Measurements from ENCODE around the gene TUBGCP5.

TUBGCP5 gene

GRCh38 chr15:22973987-22974386 lies 65.4 kb downstream of the TUBGCP5 start:
- DNase-seq, result no peak

GRCh38 chr15:22973286-22973685 lies 66.1 kb downstream of the TUBGCP5 start:
- no peak for DNase-seq

- DNase-seq, result no peak
Observed at GRCh38 chr15:22969489-22969888, 69.9 kb downstream of the TUBGCP5 start.

- no peak for DNase-seq
Observed at GRCh38 chr15:22968366-22968765, 71.0 kb downstream of the TUBGCP5 start.

- DNase-seq, result no peak
Observed at GRCh38 chr15:22967084-22967770, 72.1 kb downstream of the TUBGCP5 start.

- DNase-seq, result no peak
Observed at GRCh38 chr15:22966321-22967083, 72.9 kb downstream of the TUBGCP5 start.

GRCh38 chr15:22963641-22964040 lies 75.7 kb downstream of the TUBGCP5 start:
- DNase-seq, result no peak

- DNase-seq, result no peak
Observed at GRCh38 chr15:22962611-22963010, 76.8 kb downstream of the TUBGCP5 start.

- DNase-seq, result no peak
Observed at GRCh38 chr15:22961762-22962161, 77.6 kb downstream of the TUBGCP5 start.

- DNase-seq, result no peak
Observed at GRCh38 chr15:22960556-22960955, 78.8 kb downstream of the TUBGCP5 start.

- no peak for DNase-seq
Observed at GRCh38 chr15:22960126-22960525, 79.2 kb downstream of the TUBGCP5 start.

- DNase-seq, result no peak
Observed at GRCh38 chr15:22959321-22960101, 79.9 kb downstream of the TUBGCP5 start.

- no peak for DNase-seq
Observed at GRCh38 chr15:22958487-22959280, 80.7 kb downstream of the TUBGCP5 start.

- DNase-seq, result no peak
Observed at GRCh38 chr15:22956978-22957260, 82.5 kb downstream of the TUBGCP5 start.

GRCh38 chr15:22956257-22956977 lies 83.0 kb downstream of the TUBGCP5 start:
- no peak for DNase-seq

GRCh38 chr15:22955544-22956119 lies 83.7 kb downstream of the TUBGCP5 start:
- DNase-seq, result no peak

- no peak for DNase-seq
Observed at GRCh38 chr15:22954798-22955543, 84.4 kb downstream of the TUBGCP5 start.

- no peak for DNase-seq
Observed at GRCh38 chr15:22954326-22954725, 85.0 kb downstream of the TUBGCP5 start.

GRCh38 chr15:22952796-22953579 lies 86.4 kb downstream of the TUBGCP5 start:
- DNase-seq, result no peak
